A673 (cell line): Measurements from ENCODE around the gene RUNX2.

Experiments used
- CTCF ChIP-seq: fragments of 300-800, 200-600 bp; sonication (generic); conservative IDR thresholded peaks from 2 replicates; pipeline ENCODE4 v1.5.1; 2017; ENCODE audit warnings: low read depth, mild to moderate bottlenecking, antibody characterized with exemption, low read length, moderate library complexity, mixed read lengths
- EZH2 ChIP-seq: fragments of 200-600 bp; sonication (generic); IDR thresholded peaks from 2 replicates; pipeline ENCODE4 v1.6.1; 2017; ENCODE audit warnings: borderline replicate concordance, low read depth, mild to moderate bottlenecking, mixed read lengths, antibody characterized with exemption, low read length; ENCODE audit not compliant: poor library complexity, severe bottlenecking

DNA sequence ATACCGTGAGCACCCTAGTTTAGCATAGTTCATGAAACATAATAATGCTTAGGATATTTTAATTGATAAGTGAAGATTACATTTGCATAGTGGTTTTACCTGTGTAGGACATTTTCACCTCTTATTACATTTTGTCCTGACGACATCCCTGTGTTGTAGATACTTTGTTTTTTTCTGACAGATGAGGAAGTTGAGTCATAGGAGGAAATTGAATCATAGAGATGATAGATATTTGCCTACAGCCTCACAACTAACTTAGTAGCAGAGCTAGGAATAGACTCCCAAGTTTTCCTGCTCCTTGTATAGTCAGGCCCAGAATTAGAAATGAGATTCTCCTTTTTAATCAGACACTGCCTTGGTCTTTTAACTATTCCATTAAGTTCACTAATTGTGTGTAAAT is 150.1 kb downstream of the RUNX2 start:
- TF ChIP-seq CTCF (no peak), EZH2 (no peak)
